Measurements from ENCODE around the gene SATB2.

The SATB2 gene

DNA sequence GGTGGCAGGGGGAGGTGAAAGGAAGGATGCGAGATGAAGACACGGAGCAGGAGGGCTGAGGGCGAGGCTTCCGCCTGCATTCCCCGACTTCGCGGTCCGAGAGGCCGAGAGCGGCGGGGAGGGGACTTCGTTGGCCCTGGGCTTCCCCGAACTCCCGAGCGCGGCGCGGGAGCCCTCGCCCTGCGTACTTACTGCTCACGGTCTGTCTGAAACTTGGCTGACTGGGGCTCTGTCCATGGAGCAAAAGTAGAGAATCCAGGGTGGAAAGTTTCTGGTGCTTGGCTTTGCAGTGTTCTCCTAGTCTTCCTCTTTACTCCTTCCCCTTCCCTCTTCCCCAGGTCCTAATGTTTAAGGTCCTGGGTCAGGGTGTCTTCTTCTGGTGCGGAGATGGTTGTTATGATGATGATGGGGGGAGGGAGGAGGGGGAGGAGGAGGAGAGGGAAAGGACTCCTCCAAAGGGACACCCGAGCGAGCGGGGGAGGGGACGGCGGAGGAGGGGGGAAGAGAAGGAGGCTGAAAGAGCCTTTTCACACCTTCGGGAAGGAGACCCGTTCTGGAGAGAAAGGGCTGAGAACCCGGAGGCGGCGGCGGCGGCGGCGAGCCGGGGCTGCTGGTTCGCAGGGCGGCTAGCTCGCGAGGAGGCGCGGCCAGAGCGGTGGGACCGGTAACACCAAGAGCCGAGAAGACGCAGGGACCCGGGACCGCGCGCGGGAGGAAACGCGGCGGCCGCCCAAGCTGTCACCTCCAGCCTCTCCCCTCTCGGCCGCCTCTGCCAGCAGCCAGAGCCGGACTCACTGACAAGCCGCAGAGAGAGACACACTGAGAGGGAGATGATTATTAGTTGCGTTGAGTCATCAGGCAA, at the start of gene SATB2:
TSS of gene SATB2 (minus strand) at position 793 of the 862 bp plus-strand sequence. CDS start 1,902 bp downstream, outside the sequence.
- DNase-seq = peak; percentile 29 to 46

DNA sequence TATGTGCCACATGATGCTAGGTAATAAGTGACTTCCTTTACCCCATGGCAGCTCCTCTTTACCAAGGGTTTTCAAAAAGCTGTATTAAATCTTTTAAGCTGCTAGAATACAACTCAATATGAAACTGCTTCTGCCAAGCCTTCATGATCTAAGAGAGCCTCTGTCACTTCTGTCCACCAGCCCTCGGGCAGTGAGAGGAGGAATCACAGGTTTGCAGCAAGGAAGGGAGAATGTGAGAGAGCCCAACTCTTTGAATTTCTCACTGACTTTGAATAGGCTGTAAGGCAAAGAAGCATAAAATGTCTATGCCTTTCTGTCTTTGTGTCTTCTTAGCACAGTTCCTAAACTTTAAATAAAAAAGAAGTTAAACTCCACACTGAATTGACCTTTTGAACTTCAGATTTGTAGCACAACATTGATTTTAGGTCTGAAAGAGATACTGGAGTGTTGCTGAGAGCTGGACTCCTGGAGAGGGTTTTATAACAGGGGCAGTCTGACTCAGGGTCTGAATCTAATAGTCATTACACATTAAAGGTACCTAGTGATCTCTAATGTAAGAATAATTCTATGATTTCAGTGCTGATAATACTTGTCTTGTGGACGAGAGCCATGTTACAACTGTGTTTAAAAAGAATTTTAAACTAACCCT, 48.1 kb upstream of the SATB2 start:
- DNase-seq = no peak

DNA sequence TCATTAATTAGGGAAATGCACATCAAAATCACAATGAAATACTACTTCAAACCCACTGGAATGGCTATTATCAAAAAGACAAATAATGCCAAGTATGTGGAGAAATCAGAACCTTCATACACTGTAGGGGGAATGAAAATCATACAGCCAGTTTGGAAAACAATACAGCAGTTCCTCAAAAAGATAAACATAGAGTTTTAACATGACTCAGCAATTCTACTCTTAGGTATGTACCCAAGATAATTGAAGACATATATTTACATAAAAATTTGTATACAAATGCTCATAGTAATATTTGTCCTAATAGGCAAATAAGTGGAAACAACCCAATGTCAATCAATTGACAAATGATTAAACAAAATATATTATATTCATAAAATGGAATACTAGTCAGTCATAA, 45.4 kb upstream of the SATB2 start:
- no peak for DNase-seq

DNA sequence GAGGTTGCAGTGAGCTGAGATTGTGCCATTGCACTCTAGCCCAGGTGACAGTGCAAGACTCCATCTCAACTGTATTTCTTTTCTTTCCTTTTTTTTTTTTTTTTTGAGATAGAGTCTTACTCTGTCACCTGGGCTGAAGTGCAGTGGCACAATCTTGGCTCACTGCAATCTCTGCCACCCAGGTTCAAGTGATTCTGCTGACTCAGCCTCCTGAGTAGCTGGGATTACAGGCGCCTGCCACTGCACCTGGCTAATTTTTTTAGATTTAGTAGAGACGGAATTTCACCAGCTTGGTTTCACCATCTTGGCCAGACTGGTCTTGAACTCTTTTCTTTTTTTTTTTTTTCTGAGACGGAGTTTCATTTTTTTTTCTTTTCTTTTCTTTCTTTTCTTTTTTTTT, 41.3 kb upstream of the SATB2 start:
- no peak for DNase-seq

DNA sequence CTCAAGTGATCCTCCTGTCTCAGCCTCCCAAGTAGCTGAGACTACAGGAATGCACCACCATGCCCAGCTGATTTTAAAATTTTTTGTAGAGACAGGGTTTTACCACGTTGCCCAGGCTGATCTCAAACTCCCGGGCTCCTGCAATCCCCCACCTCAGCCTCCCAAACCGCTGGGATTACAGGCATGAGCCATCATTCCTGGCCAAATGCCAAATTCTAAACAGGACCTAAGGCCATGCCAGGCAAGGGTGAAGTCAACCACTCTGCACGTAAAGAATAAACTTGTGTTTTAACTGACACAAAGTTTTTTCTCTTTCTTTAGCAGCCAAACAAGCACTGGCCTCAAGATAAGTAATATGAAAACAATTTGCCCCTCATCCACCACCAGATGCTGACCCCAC, 37.4 kb upstream of the SATB2 start:
- DNase-seq = no peak

DNA sequence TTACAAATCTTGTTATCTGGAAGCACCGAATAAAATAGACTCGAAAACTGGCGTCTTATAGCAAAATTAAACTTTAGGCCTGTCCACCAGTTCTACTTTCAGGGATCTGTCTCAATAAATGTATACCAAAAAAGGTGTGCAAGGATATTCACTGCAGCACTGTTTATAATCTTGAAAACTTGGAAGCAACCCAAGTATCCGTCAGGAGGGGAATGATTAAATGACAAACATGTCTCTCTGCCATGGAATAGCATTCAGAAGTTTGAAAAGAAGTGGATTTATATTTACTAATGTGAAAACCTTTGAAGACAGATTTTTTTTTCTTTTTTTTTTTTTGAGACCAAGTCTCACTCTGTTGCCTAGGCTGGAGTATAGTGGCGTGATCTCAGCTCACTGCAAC, 32.3 kb upstream of the SATB2 start:
- DNase-seq = no peak

DNA sequence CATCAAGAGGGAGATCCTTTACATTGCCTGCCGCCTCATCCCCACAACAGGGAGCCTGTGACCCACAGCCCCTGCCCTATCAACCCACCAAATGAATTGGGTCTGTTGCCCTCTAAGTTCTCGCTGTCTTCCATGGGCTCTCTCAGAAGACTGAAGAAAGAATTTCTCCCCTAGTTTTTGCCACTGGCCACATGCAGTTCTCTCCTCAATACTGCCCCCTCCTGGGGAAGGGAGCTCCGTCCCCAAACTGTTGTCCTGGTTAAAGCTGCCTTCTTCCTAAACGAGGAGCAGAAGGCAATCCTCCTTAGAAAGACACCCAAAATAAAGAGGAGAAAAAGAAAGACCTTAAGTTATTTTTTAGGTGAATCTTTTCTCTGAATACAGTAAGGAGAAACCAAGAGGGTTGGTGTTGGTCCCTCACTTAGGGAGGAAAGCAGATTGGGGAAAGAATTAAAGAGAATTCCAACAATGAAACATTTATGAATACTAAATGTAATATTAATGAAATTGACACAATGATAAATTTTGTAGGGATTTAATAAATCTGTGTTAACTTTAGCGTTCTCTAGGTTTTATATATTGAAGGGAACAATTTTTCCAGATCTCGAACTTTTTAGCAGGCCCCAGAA, 31.1 kb upstream of the SATB2 start:
- peak; percentile 73 to 90 for DNase-seq

DNA sequence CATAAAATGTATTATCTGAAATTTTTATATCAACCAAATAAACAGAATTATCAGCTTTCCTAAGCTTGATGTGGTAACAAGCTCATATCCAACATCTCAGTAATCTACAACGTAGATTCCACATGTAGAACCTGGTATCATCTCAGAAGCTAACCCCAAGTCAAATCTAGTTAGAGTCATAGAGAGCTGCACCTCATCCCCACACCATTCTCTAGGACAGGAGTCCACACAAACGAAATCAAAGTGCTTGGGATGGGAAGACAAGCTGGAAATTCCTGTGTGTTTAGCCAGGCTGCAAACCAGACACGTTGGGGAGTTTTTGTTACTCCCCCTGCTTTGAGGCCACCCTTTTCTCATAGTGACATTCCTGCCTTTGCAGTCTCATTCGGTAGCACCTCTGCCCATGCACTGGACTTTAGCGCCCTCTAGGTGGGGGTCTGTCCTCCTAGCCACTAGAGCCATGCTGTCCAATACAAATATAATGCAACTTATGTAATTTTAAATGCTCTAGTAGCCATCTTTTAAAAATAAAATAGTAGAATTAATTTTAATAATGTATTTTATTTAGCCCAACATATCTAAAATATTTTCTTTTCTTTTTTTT, 28.1 kb upstream of the SATB2 start:
- peak; percentile 69 to 79 for DNase-seq

DNA sequence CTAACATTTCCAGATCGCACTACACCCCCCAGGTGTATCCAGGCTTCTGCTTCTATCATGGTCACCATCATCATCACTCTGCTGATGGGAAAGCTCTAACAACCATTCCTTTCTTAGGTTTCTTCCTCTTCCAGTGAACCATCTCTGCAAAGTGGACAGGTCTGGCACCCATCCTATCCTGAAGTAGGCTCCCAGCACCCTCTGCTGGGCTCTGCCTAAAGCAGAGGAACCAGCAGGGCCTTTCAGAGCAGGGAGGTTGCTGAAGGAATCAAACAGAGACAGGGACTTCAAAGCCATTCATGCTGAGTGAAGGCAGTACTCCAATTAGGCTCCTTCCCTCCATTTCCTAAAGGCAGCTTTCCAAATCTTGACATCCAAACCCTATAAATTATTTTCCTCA, 27.2 kb upstream of the SATB2 start:
- no peak for DNase-seq

DNA sequence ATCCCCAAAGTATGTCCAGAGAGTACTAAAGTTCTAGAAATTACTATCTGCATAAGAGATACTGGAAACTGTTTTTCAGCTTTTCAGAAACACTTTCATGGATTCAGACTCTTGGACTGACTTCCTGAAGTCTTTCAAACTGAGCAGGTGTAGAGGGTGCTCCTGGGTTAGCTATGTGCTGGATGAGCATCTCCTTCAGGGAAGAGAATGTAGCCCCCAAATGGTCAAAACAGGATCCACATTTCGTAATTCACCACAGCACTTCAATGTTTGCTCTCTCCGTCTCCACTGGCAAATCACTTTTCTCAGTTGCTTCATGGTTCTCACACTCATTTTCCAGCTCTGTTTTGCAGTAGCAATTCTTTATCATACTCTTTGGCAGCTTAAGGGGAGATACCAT, 23.2 kb upstream of the SATB2 start:
- DNase-seq = no peak

DNA sequence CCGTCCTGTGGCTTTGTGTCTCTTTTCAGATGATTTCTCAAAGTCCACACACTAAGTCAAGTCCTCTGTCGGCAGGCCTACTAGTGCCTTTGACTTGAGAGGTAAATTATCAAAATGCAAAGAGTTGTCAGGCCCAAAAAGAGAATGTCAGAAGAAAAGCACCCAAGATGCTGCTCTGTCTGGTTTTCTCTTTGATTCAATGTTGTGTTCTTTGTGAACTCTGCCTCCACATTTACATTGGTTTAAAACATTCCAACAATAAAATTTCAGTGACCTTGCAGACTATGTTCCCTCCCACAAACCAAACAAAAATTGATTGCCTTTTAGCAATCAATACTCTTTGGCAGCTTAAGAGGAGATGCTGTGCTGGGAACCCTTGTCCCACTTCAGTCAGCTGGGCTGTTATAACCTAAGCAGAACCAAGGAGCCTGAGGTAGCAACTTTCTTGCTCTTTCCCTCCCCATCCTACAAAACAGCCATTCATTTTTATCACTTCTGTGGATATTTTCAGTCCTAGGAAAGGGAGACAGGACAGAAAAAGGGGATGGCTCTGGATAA, 19.6 kb upstream of the SATB2 start:
- no peak for DNase-seq

DNA sequence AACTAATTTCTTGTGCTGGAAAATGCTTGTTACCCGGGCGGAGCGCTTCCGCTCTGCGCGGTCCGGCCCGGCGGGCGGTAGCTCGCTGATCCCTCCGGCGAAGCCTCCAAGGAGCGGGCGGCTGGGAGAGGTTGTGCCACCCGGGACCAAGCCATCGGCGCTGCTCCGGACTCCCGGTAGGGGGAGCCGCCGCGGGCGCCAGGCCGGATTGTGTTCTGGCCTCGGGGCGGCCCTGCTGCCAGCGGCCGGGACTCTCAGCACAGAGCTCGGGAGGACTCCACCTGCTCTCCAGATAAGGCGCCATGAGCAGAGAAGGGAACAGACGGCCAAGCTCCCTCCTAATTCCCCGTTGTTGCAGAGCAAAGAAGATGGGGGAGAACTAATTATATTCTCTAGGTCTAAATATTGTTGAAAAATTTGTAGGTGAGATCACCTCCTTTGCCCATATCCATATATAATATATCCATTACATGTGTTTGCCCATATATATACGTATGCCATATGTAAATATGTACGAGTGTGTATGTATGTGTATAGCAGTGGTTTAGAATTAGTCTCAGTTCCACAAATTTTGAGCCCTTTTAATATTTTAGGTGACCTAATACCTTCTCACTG, 13.8 kb upstream of the SATB2 start:
- DNase-seq = peak; percentile 53 to 68

DNA sequence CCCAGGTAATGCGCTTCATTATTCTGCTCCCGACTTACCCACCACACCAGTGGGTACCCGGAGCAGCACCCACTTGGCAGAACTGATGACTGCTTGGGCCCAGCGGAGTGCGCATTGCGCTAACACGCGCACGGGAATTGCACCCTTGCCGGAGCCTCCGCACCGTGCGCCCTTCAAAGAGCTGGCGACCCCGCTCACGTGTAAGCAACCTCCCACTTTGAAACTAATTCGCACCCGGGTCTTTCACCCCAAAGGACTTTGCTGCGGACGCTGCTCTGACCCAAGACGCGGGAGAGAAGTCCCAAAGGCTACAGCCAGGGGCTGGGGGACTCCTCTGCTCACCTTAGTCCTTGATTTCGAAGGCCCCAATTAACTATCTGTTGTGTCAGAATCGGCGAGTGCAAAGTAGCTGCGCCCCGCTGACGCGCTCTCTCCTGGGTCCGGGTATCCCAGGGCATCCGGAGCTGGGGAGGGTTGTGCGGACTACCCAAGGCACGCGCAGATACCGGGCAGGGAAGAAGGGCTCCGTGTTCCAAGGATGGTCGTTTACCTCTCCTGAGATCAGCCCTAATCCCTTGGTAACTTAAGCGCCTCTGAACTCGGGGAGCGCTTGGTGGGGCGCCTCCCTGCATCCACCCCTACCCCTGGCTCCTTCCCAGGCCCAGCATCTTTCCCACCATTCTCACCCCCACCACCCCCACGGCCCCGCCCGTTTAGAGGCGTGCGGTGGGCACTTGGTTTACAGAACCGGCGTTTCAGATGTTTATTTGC, 13.1 kb upstream of the SATB2 start:
- DNase-seq = no peak

DNA sequence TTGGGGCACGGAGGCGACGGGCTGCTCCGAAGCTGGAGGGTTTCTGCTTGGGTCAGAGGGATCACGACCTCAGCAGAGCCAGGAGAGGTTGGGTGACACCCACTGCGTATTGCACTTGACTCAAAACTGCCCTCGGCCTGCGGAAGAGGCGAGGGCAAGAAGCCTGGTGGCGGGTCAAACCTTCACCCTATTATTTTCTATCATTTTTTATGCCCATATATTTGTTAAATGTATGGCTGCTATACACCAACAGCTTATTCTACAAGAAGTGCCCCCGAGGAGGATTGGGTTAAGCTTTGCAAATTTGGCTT, 12.6 kb upstream of the SATB2 start:
- DNase-seq = no peak

DNA sequence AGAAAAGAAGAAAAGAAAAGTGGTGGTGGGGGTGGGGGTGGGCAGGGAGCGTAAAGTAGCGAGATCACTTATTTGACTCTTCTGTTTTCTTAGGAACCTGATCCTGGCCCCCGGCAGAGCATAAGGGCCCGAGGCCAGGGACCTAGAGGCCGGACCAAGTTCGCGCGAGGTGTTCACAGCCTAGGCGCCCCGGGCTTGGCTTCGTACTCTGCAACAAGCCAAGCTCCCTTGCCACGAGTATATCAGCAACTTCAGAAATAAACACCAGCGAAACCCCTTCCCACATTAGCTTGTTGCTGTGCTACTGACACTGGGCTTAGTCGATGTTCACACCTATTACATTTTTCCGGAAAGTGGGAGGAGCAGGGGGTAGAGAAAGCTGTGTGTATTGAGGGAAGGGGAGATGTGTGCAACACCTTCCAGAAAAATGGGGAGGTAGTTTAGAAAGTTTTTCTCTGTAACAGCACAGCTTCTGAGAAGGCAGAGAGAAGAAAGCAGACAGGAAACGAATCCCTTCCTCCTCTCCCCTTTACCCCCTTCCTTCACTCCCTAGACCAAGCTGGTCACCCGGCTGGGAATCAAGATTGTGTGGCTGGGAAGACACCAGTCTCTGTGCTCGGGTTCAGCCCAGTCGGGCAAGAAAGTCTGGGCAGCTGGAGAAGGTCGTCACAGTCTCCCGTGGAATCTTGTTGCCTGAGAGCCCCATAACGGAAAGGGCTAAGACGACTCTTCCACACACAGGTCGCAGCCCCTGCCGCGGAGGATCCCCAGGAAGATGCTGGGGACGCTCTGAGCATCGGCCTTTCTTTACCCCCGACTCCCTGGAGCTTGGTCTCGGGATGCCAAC, 12.0 kb upstream of the SATB2 start:
- no peak for DNase-seq

DNA sequence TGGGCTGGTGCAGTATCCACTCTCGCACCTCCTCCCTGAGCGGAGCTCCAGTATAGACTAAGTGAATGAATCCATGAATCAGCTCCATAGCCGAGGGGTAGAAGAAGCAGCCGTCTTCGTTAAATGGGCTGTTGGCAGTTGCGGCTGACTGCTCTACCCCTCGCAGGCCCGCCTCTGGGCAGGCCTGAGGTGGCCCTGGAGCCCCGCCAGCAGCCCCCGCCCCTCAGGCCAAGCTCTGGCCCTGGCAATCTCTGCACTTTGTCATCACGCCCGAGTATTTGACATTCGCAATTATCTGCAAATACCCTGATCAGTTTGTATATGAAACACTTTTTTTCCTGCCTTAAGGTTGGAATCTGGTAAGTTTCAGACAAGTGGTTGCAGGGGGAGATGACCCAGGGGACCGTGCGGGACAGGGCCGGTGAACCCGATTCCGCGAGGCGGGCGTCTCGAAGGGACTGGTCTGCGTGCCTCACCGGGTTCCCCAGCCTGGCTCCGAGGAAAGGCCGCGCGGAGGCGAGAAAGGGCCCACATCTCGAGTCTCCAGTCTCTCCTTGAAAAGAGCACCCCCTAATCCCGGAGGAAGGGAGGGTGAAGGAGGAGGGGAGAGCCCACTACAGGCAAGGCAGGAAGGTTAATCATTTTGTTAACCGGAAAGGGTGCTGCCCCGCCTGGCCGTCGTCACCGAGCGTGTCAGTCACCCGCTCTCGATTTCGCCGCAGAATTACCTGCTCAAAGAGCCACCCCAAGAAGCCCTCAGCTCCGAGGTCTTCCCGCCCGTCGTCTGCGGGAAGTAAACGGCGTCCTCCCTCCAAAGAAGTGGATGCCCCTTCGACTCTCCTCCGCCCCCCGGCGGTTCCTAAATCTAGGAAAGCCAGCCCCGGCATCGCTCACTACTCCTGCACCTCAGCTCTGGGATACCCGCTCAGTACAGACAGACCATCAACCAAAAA, 11.1 kb upstream of the SATB2 start:
- no peak for DNase-seq

DNA sequence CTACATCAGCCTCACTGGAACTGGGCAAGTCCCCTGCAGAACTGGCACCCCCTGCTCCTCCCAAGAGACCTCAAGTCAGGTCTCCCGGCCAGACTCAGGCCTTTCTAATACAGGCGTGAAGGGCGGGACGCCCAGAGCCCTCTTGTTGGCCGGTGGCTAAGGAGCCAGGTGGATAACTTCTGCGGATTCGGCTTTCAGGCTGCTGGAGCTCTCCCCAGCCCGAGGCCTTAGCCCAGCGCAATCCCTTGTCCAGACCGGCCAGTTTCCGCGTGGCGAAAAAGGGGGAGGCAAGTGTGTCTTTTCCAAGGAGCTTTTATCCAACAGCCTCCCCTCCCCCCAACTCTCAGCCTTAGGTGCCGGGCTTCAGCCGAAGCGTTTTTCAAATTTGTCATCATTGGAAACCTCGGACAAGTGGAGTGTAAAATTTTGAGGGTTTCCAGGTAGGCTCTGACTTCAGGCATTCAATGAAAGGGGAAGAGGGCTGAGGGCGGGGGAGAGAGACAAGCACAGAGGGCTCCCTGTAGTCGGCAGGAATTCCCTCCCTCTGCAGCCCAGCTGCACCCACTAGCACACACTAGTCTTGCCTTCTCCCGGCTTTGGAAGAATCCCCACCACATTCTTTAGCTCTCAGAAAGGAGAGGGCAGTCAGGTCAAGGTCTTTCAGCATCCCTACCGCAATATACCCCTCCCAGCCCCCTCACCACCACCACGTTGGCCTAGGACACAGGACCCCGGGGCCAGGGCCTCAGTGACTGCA, 9.5 kb upstream of the SATB2 start:
- DNase-seq = no peak

DNA sequence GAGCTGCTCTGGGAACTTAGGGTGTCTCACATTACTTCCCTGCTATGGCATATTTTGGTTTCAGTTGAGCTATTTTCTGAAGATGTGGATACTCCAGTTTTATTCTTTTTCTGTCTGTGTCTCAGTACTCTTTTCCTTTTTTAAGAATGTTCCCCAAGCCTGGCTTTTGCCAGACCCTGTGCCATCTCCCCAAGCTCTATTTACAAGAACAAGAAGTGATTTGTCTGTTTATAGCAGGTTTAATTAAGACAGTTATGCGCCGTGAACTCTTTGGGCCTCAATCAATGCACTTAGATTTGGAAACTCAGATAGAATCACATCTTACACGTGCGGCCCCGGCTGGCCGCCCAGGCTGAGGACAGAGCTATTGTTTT, 8.9 kb upstream of the SATB2 start:
- no peak for DNase-seq

DNA sequence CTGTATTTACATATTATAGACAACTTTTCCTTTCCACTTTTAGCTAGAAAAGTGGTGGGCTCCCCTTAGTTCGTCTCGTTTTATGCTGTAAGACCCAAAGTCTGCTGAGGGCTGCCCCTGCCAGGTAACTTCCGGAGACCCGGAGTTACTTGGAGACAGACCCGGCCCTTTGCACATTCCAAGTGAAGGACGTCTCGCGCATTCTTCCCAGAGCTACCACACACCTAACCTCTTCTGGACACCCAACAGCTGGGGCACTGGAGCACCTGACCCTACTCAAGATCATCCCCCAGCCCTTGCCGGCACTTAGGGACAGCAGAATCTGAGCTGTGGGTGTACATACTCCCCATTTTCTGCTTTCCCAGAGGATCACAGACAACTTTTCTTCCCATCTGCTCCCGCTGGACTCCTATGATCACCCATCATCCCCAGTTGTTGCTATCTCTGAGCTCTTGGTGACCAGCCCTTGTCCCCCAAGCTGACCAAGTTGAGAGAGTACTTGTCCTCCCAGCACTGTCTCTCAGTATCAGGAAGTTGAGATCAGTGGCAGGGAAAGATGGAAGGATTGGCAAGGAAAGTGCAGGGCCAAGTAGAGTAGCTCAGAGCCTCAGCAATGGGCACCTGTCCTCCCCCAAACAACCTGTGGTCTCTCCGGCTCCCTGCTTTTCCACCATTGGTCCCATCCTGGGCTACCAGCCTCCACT, 8.4 kb upstream of the SATB2 start:
- DNase-seq = no peak

All from Kasumi-1 (cell line).